ENCODE data around the gene TRPM6. TPM values are rescaled to one million over a fixed set of nuclear protein-coding genes. Genes with fewer than 3 reads are reported as not detected.

Gene TRPM6
- total RNA-seq, 1 donor from 2014 or later, result 0.30 TPM

GRCh38 chr9:74683322-74683721 is 204.4 kb downstream of the TRPM6 start:
- TF ChIP-seq CTCF (IDR thresholded peaks at IDR 0.05; ENCODE audit: borderline replicate concordance), result no peak
- intact Hi-C loops (cut with micrococcal nuclease), result no loop called here
- no peak for DNase-seq

GRCh38 chr9:74681906-74682305 is 205.8 kb downstream of the TRPM6 start:
- intact Hi-C loops (cut with micrococcal nuclease), result no loop called here
- DNase-seq, result no peak
- no peaks in the 10 kb centered on the region for H3K4me1 ChIP-seq
- no peaks in the 10 kb centered on the region for H3K36me3 ChIP-seq
- no peak overlapping the region for H3K27ac ChIP-seq (replicated peaks)
- no peaks in the 10 kb centered on the region for H3K27me3 ChIP-seq (ENCODE audit: low read depth)
- H3K4me3 ChIP-seq, result no peak overlapping the region
- H3K9me3 ChIP-seq (replicated peaks), result no peaks in the 10 kb centered on the region
- TF ChIP-seq CTCF (IDR thresholded peaks at IDR 0.05; ENCODE audit: borderline replicate concordance), result no peak

More at GRCh38 chr9:74683322-74683721, 204.4 kb downstream of the TRPM6 start:
- Histone ChIP-seq H3K9me3 (replicated peaks) (no peaks in the 10 kb centered on the region), H3K36me3 (no peaks in the 10 kb centered on the region), H3K27me3 (ENCODE audit: low read depth) (no peaks in the 10 kb centered on the region), H3K27ac (replicated peaks) (no peak overlapping the region), H3K4me1 (no peaks in the 10 kb centered on the region), H3K4me3 (no peak overlapping the region)

- H3K27me3 ChIP-seq (ENCODE audit: low read depth), result no peaks in the 10 kb centered on the region
- no peak overlapping the region for H3K27ac ChIP-seq (replicated peaks)
- no peak for TF ChIP-seq CTCF (IDR thresholded peaks at IDR 0.05; ENCODE audit: borderline replicate concordance)
- H3K4me3 ChIP-seq, result no peak overlapping the region
- no peaks in the 10 kb centered on the region for H3K36me3 ChIP-seq
- H3K4me1 ChIP-seq, result no peaks in the 10 kb centered on the region
- H3K9me3 ChIP-seq (replicated peaks), result no peaks in the 10 kb centered on the region
- DNase-seq, result no peak
- intact Hi-C loops (cut with micrococcal nuclease), result no loop called here
These were observed 213.6 kb downstream of the TRPM6 start for GRCh38 chr9:74674077-74674476.

Other genes starting within 250 kb of the TRPM6 start
- 2.0 TPM for gene C9orf40, start 65.0 kb upstream of the TRPM6 start, total RNA-seq
- gene CARNMT1, start 140.4 kb upstream of the TRPM6 start, total RNA-seq, result 11.7 TPM
- 13.8 TPM for gene NMRK1, start 200.2 kb upstream of the TRPM6 start, total RNA-seq
- gene OSTF1, start 200.6 kb upstream of the TRPM6 start, total RNA-seq, result 18.9 TPM